Spleen (tissue), 7 donors: ENCODE data around the gene DAB2IP.

Experiments
- POLR2A ChIP-seq, 3 donors: fragments of 450-650 bp; IDR thresholded peaks; one replicate each; pipeline ENCODE4 v1.5.1; 2017; ENCODE audit warnings: antibody characterized with exemption in 3 of 3, mild to moderate bottlenecking in 1 of 3
- POLR2AphosphoS5 ChIP-seq, 3 donors: sonication (generic); formaldehyde crosslinking; IDR thresholded peaks; one replicate each; pipeline ENCODE4 v1.5.1; 2017; ENCODE audit warnings: antibody characterized with exemption in 3 of 3
- TF ChIP-seq, protein P1 (sequence below), 11 experiments: fragments of 200-600 bp in 7 of 11; fragments of 450-650 bp in 4 of 11; sonication (generic) in 4 of 11; IDR thresholded peaks in 8 of 11; conservative IDR thresholded peaks in 3 of 11; 1 replicate in 7 of 11; 2 replicates in 4 of 11; pipeline versions ENCODE4 v1.4.0 to v1.8.0; 2016 to 2021; ENCODE audit warnings: antibody characterized with exemption in 11 of 11, inconsistent platforms in 4 of 11, mild to moderate bottlenecking in 1 of 11
- donor health status: DM: no; HTN: no; CAD: no; lungs with moderate emphysema.
- donor health status: DM: no; HTN: no; CAD: no.
- donor health status: DM: no; HTN: no; CAD: no.

DNA sequence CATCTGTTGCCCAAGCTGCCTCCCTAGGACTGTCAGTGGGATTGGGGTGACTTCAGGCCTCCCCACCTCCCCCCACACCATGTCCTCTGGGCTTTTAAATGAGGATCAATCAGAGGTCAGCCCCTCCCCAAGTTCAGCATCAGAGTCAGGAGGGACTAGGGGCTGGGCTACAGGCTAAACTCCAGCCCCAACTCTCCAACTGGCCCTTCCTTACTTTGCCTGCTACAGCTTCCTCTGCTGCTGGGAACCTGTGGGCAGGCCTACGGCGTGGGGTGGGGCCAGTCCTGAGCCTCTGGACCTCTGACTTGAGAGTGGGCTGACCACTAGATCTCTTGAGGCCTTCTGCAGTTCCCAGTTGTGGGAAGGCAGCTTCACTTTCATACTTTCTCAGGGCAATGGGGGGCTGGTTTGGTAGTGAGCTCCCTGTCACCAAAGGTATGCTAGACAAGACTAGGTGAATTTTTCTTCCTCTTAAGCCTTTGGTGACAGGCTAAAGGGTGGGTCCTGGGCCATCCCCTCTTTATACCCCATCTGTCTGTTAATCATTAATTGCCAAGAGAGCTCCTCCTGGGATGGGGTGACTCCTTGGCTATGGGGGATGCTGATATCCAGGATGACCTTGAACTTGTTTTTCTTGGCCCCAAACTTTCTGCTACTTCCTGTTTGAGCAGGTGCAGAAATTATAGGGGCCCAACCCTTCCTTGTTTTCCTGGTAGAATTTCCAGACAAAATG is 10.8 kb upstream of the DAB2IP start:
- TF ChIP-seq, protein P1, sequence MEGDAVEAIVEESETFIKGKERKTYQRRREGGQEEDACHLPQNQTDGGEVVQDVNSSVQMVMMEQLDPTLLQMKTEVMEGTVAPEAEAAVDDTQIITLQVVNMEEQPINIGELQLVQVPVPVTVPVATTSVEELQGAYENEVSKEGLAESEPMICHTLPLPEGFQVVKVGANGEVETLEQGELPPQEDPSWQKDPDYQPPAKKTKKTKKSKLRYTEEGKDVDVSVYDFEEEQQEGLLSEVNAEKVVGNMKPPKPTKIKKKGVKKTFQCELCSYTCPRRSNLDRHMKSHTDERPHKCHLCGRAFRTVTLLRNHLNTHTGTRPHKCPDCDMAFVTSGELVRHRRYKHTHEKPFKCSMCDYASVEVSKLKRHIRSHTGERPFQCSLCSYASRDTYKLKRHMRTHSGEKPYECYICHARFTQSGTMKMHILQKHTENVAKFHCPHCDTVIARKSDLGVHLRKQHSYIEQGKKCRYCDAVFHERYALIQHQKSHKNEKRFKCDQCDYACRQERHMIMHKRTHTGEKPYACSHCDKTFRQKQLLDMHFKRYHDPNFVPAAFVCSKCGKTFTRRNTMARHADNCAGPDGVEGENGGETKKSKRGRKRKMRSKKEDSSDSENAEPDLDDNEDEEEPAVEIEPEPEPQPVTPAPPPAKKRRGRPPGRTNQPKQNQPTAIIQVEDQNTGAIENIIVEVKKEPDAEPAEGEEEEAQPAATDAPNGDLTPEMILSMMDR (IDR thresholded peaks at IDR 0.05 in 8 of 11, conservative IDR thresholded peaks at IDR 0.05 in 3 of 11), result no peak
- no peak for TF ChIP-seq POLR2A (IDR thresholded peaks at IDR 0.05)
- TF ChIP-seq POLR2AphosphoS5 (IDR thresholded peaks at IDR 0.05), result no peak
